K562 (cell line): ENCODE results near the gene DYRK1B. TPM values are rescaled to one million over a fixed set of nuclear protein-coding genes. Genes with fewer than 3 reads are reported as not detected.

ENCODE experiments used
- ATF7 ChIP-seq: fragments of 450-650 bp; IDR thresholded peaks from 2 replicates; pipeline ENCODE4 v1.7.1; 2014; ENCODE audit warnings: mild to moderate bottlenecking, moderate library complexity
- CBX3 ChIP-seq, 2 experiments: IDR thresholded peaks; 1 replicate in 1 of 2; 2 replicates in 1 of 2; pipeline ENCODE4 v1.6.1; 2012; ENCODE audit warnings: inconsistent platforms in 2 of 2, low read length in 2 of 2, borderline replicate concordance in 1 of 2, control low read depth in 1 of 2
- CTCF ChIP-seq, 3 experiments: IDR thresholded peaks in 2 of 3; conservative IDR thresholded peaks in 1 of 3; 2 replicates each; pipeline ENCODE4 v1.5.1; 2011 to 2012; ENCODE audit warnings: low read length in 3 of 3, mild to moderate bottlenecking in 3 of 3, control low read depth in 2 of 3, improper control_type of control experiment in 1 of 3, inconsistent platforms in 1 of 3, low read depth in 1 of 3, mixed read lengths in 1 of 3, moderate library complexity in 1 of 3; ENCODE audit not compliant: insufficient read depth in 2 of 3
- FOXA1 ChIP-seq: fragments of 450-650 bp; IDR thresholded peaks from 2 replicates; pipeline ENCODE4 v1.6.1; 2016; ENCODE audit warnings: mild to moderate bottlenecking, borderline replicate concordance
- GTF3C2 ChIP-seq: IDR thresholded peaks from 3 replicates; pipeline ENCODE4 v1.6.1; 2011; ENCODE audit warnings: borderline replicate concordance, mild to moderate bottlenecking, moderate library complexity; ENCODE audit not compliant: insufficient read length; ENCODE audit errors: extremely low read depth
- JUND ChIP-seq, 2 experiments: IDR thresholded peaks; 2 replicates in 1 of 2; 3 replicates in 1 of 2; pipeline ENCODE4 v1.6.1; 2011; ENCODE audit warnings: borderline replicate concordance in 2 of 2, low read depth in 2 of 2, low read length in 2 of 2, improper control_type of control experiment in 1 of 2, missing biosample characterization in 1 of 2, missing genetic modification characterization in 1 of 2, missing genetic modification reagents in 1 of 2
- KLF6 ChIP-seq: fragments of 250-450 bp; sonication (Bioruptor Pico); IDR thresholded peaks from 2 replicates; pipeline ENCODE4 v1.4.0; 2020; ENCODE audit warnings: mild to moderate bottlenecking, moderate library complexity, borderline replicate concordance
- RBM15 ChIP-seq: fragments of 200-400 bp; formaldehyde crosslinking; IDR thresholded peaks from 2 replicates; pipeline ENCODE4 v1.6.1; 2018; ENCODE audit warnings: mild to moderate bottlenecking, low read length, moderate library complexity; ENCODE audit not compliant: insufficient read depth
- SETDB1 ChIP-seq: IDR thresholded peaks from one replicate; pipeline ENCODE4 v1.6.1; 2012; ENCODE audit warnings: low read length, control low read depth, inconsistent platforms
- ZKSCAN8 ChIP-seq: fragments of 200-800 bp; sonication (Bioruptor generic); IDR thresholded peaks from 2 replicates; pipeline ENCODE4 v1.6.1; 2016; ENCODE audit warnings: missing genetic modification characterization, missing compliant biosample characterization
- ZNF165 ChIP-seq: fragments of 250-450 bp; sonication (Bioruptor Pico); IDR thresholded peaks from 2 replicates; pipeline ENCODE4 v1.4.0; 2020; ENCODE audit warnings: borderline replicate concordance
- ZNF764 ChIP-seq: fragments of 250-450 bp; sonication (Bioruptor Pico); IDR thresholded peaks from 2 replicates; pipeline ENCODE4 v1.4.0; 2020; ENCODE audit warnings: low read depth, mild to moderate bottlenecking, moderate library complexity
- polyA plus RNA-seq, 8 experiments: library from polyadenylated mRNA; depleted of rRNA in 4 of 8; stranded (reverse) in 5 of 8; unstranded in 3 of 8; fragments of >200 nt; fragmentation: Nextera tagmentation in 2 of 8; fragmentation: Illumina TruSeq in 1 of 8; extraction: Ambion mirVana in 2 of 8; extraction: Trizol in 1 of 8; gene quantifications; 2 replicates each; pipeline versions ENCODE4 v1.2.1 to v1.2.3, GENCODE V29; 2011 to 2014; ENCODE audit warnings: inconsistent platforms in 1 of 8, missing spikeins in 1 of 8
- total RNA-seq, 7 experiments: library from RNA; depleted of rRNA in 6 of 7; stranded (reverse); fragments of >200 nt in 6 of 7; fragmentation: Illumina TruSeq in 2 of 7; extraction: Trizol in 2 of 7; gene quantifications; 2 replicates each; pipeline versions ENCODE4 v1.2.1 to v1.2.3, GENCODE V29; 2011 to 2021; ENCODE audit warnings: low replicate concordance in 1 of 7
- TF ChIP-seq, protein P1 (sequence below): fragments of 200-800 bp; sonication (Bioruptor generic); IDR thresholded peaks from 2 replicates; pipeline ENCODE4 v1.6.1; 2017; ENCODE audit warnings: missing genetic modification characterization, missing compliant biosample characterization
- TF ChIP-seq, protein P2 (sequence below): fragments of 450-650 bp; IDR thresholded peaks from 2 replicates; pipeline ENCODE4 v1.6.1; 2017; ENCODE audit warnings: antibody characterized with exemption
- TF ChIP-seq, protein P3 (sequence below): sonication (generic); formaldehyde crosslinking; IDR thresholded peaks from 2 replicates; pipeline ENCODE4 v1.4.0; 2020; ENCODE audit warnings: mild to moderate bottlenecking, missing genetic modification reagents

The DYRK1B gene
- total and polyA plus RNA-seq, 9 of the 15 experiments (the other 6 are each of a cell fraction or from before 2014, with no cell fraction given) = 0.91 to 5.2 (median 1.5) TPM; not detected in 2

GRCh38 chr19:39839678-39840327 is 5.8 kb upstream of the DYRK1B start (continued):
- TF ChIP-seq, protein P1, sequence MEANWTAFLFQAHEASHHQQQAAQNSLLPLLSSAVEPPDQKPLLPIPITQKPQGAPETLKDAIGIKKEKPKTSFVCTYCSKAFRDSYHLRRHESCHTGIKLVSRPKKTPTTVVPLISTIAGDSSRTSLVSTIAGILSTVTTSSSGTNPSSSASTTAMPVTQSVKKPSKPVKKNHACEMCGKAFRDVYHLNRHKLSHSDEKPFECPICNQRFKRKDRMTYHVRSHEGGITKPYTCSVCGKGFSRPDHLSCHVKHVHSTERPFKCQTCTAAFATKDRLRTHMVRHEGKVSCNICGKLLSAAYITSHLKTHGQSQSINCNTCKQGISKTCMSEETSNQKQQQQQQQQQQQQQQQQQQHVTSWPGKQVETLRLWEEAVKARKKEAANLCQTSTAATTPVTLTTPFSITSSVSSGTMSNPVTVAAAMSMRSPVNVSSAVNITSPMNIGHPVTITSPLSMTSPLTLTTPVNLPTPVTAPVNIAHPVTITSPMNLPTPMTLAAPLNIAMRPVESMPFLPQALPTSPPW (CRISPR knock-in tag) = peak; percentile 76
- TF ChIP-seq RBM15 = no peak
- no peak for TF ChIP-seq ZNF764 (CRISPR knock-in tag)
- TF ChIP-seq CBX3 (IDR thresholded peaks at IDR 0.05; ENCODE audit: borderline replicate concordance in 1 of 2, low read length in 2 of 2) = no peak
- TF ChIP-seq ATF7 = peak; percentile 45; the same call in 1 of the 2 replicates
- TF ChIP-seq GTF3C2 = no peak
- TF ChIP-seq CTCF (IDR thresholded peaks at IDR 0.05 in 2 of 3, conservative IDR thresholded peaks at IDR 0.05 in 1 of 3; ENCODE audit: insufficient read depth in 2 of 3, low read depth in 1 of 3, low read length in 3 of 3) = no peak
- TF ChIP-seq, protein P2, sequence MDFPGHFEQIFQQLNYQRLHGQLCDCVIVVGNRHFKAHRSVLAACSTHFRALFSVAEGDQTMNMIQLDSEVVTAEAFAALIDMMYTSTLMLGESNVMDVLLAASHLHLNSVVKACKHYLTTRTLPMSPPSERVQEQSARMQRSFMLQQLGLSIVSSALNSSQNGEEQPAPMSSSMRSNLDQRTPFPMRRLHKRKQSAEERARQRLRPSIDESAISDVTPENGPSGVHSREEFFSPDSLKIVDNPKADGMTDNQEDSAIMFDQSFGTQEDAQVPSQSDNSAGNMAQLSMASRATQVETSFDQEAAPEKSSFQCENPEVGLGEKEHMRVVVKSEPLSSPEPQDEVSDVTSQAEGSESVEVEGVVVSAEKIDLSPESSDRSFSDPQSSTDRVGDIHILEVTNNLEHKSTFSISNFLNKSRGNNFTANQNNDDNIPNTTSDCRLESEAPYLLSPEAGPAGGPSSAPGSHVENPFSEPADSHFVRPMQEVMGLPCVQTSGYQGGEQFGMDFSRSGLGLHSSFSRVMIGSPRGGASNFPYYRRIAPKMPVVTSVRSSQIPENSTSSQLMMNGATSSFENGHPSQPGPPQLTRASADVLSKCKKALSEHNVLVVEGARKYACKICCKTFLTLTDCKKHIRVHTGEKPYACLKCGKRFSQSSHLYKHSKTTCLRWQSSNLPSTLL = no peak
- no peak for TF ChIP-seq ZNF165 (CRISPR knock-in tag)
- TF ChIP-seq, protein P3, sequence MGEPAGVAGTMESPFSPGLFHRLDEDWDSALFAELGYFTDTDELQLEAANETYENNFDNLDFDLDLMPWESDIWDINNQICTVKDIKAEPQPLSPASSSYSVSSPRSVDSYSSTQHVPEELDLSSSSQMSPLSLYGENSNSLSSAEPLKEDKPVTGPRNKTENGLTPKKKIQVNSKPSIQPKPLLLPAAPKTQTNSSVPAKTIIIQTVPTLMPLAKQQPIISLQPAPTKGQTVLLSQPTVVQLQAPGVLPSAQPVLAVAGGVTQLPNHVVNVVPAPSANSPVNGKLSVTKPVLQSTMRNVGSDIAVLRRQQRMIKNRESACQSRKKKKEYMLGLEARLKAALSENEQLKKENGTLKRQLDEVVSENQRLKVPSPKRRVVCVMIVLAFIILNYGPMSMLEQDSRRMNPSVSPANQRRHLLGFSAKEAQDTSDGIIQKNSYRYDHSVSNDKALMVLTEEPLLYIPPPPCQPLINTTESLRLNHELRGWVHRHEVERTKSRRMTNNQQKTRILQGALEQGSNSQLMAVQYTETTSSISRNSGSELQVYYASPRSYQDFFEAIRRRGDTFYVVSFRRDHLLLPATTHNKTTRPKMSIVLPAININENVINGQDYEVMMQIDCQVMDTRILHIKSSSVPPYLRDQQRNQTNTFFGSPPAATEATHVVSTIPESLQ (CRISPR knock-in tag) = no peak
- TF ChIP-seq ZKSCAN8 = peak; percentile 64; the same call in 1 of the 2 replicates
- no peak for TF ChIP-seq FOXA1
- no peak for TF ChIP-seq SETDB1
- TF ChIP-seq JUND (IDR thresholded peaks at IDR 0.05; ENCODE audit: borderline replicate concordance, low read depth, low read length) = peak; percentile 63
- peak; percentile 18; the same call in 1 of the 3 replicates for TF ChIP-seq JUND (tag; IDR thresholded peaks at IDR 0.05; ENCODE audit: borderline replicate concordance, low read depth, low read length)
- no peak for TF ChIP-seq KLF6
